GM21825 (cell line): Measurements from ENCODE around the gene HDAC4.

Experiments
- ATAC-seq: cut with Tn5 transposase; IDR thresholded peaks from one replicate; pipeline ENCODE4 v1.9.1; 2021; ENCODE audit warnings: mild to moderate bottlenecking, moderate library complexity; ENCODE audit not compliant: unreplicated experiment

HDAC4 gene

GRCh38 chr2:239354132-239354790, 46.6 kb downstream of the HDAC4 start:
- ATAC-seq, result no peak

GRCh38 chr2:239353692-239354091, 47.1 kb downstream of the HDAC4 start:
- no peak for ATAC-seq

GRCh38 chr2:239351687-239352086, 49.1 kb downstream of the HDAC4 start:
- no peak for ATAC-seq

GRCh38 chr2:239349453-239350135, 51.2 kb downstream of the HDAC4 start:
- no peak for ATAC-seq

GRCh38 chr2:239348563-239349452, 52.0 kb downstream of the HDAC4 start:
- ATAC-seq, result no peak

GRCh38 chr2:239346676-239347075, 54.1 kb downstream of the HDAC4 start:
- no peak for ATAC-seq

GRCh38 chr2:239345251-239345650, 55.6 kb downstream of the HDAC4 start:
- no peak for ATAC-seq

GRCh38 chr2:239344857-239345216, 56.0 kb downstream of the HDAC4 start:
- ATAC-seq, result no peak

GRCh38 chr2:239343946-239344856, 56.6 kb downstream of the HDAC4 start:
- no peak for ATAC-seq

- ATAC-seq, result no peak
These were observed 57.4 kb downstream of the HDAC4 start for GRCh38 chr2:239343460-239343859.

- ATAC-seq, result no peak
These were observed 59.0 kb downstream of the HDAC4 start for GRCh38 chr2:239341840-239342239.

- ATAC-seq, result no peak
These were observed 59.6 kb downstream of the HDAC4 start for GRCh38 chr2:239341146-239341732.

- no peak for ATAC-seq
These were observed 60.9 kb downstream of the HDAC4 start for GRCh38 chr2:239339726-239340601.

- ATAC-seq, result no peak
These were observed 61.6 kb downstream of the HDAC4 start for GRCh38 chr2:239339241-239339640.

GRCh38 chr2:239337877-239338484, 62.8 kb downstream of the HDAC4 start:
- no peak for ATAC-seq

GRCh38 chr2:239337122-239337876, 63.5 kb downstream of the HDAC4 start:
- no peak for ATAC-seq

- no peak for ATAC-seq
These were observed 69.3 kb downstream of the HDAC4 start for GRCh38 chr2:239331560-239331959.

GRCh38 chr2:239330836-239331235, 70.0 kb downstream of the HDAC4 start:
- ATAC-seq, result no peak
